IPS-18c (cell line): ENCODE results near the gene SMYD3.

Experiments used
- H3K4me3 ChIP-seq: 2 replicates; pipeline ENCODE4 v1.7.0; 2013; ENCODE audit warnings: low read depth, mild to moderate bottlenecking, low read length, moderate library complexity; ENCODE audit not compliant: insufficient read depth
- H3K9me3 ChIP-seq: one replicate; pipeline ENCODE4 v1.6.1; 2013; ENCODE audit warnings: mild to moderate bottlenecking, low read length, moderate library complexity; ENCODE audit not compliant: control insufficient read depth, insufficient read depth

The SMYD3 gene

DNA sequence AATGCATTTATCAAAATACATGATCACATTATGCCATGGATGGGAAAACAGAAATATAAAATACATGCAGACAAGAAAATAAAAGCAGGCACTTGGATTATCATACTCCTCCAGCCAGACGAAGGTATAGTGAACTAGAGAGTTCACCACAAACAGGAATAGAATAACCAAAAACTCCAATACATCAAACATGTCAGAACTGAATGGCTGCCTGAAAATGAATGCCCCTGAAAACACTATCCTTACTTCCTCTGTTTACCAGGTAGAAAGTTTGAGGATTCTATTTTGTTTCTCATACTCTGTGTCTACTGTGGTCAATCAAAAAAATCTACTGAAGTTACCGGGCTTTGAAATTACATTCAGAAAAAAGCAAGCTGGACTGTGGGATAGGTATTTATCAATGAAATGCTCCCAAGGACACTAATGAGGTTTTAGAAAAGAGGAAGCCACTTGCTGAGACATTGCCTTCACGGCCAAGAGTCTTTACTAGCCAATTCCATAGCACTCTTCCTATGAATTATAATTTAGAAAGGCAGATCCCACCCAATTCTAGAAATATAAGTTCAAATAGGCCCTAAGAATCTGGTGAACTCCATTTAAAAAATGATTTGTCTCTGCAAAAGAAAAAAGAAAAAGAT lies 197.7 kb downstream of the SMYD3 start:
- H3K4me3 ChIP-seq = no peak overlapping the region
- H3K9me3 ChIP-seq = no peaks in the 10 kb centered on the region

DNA sequence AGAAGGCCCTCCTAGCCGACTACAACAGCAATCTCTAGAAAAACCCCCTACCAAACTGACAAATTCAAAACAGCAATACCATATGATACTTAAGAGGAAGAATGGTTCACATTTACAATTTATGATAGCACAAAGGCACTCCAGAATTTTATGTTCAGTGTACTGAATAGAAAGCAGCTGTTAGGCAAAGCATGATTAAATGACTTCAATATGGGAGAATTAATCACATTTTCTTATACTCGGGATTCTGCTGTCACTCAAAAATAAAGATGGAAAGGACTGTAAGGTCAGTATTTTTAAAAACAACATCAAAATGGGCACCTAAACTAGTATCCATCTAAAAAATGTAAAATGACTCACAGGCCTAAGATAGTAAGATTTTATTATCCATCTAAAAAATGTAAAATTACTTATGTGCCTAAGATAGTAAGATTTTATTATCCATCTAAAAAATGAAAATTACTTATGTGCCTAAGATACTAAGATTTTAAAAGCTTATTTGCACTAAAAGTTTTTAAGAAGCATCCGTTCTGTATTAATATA lies 198.5 kb downstream of the SMYD3 start:
- Histone ChIP-seq H3K4me3 (no peak overlapping the region), H3K9me3 (no peaks in the 10 kb centered on the region)

GRCh38 chr1:246306415-246307037 lies 200.6 kb downstream of the SMYD3 start:
- Histone ChIP-seq H3K4me3 (no peak overlapping the region), H3K9me3 (no peaks in the 10 kb centered on the region)

DNA sequence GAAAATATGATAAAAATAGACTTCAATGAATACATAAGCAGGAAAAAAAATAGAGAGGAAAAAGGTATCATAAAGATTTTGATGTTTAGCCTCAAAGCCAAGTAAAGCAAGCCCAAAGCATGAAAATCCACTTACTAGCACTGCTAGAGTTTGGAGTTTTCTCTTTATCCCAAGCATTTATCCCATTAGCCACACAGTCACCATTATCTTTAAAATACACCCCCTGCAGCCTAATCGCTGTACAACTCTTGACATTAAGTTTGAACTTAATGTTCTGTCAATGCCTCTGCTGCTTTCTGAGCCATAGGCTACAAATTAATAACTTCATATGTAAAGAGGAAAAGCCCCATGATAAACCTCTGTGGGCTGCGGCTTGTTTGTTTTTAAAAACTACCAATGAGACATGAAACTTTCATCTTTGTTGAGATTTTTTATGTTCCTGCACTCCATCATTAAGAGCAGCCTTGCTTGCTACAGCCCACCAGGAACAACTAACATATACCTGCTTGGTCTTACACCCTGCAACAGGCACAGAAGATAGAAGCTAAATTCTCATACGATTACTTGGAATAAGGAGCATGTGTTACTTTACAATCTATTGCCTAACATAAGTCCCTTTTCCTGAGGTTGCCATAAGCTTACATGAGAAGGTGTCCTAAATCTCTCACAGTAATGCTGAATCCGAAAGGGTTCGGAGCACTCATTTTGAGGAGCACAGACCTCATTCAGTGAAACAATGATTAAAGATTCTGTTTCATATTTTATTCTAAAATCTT lies 202.4 kb downstream of the SMYD3 start:
- Histone ChIP-seq H3K9me3 (no peaks in the 10 kb centered on the region), H3K4me3 (no peak overlapping the region)

GRCh38 chr1:246302711-246303317 lies 204.3 kb downstream of the SMYD3 start:
- H3K4me3 ChIP-seq = no peak overlapping the region
- no peaks in the 10 kb centered on the region for H3K9me3 ChIP-seq

GRCh38 chr1:246302251-246302625 lies 204.8 kb downstream of the SMYD3 start:
- no peaks in the 10 kb centered on the region for H3K9me3 ChIP-seq
- no peak overlapping the region for H3K4me3 ChIP-seq

DNA sequence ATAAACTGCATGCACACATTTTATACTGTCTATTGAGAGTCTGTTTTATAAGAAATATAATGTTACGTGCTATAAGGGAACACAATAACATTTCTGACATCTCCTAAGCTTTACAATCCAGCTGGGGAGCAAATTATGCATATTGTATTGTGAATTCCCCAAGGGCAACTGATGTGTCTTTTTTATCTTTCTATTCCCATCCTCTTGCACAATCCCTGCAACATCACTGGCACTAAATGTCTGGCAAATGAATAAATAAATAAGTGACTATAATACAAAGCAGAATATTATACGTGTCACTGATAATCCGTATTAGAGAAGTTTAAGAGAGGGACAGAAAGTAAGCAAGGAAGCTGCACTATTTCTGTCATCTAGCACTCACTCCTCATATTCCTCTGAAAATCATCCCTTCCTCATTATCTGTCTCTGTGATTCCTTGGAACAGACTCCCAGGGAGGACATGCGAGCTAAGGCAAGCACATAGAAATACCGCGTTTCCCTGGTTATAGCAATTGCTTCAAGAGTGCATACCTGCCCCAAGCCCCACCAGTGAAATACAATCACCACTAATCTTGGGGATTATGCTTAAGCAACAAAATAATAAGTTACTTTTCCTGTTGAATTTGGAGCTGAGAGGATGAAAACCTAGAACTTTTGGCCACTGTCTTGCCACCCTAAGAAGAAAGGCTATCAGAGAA lies 205.4 kb downstream of the SMYD3 start:
- H3K9me3 ChIP-seq = no peaks in the 10 kb centered on the region
- no peak overlapping the region for H3K4me3 ChIP-seq

- no peak overlapping the region for H3K4me3 ChIP-seq
- no peaks in the 10 kb centered on the region for H3K9me3 ChIP-seq
Measured at GRCh38 chr1:246300626-246301549, 206.2 kb downstream of the SMYD3 start.

DNA sequence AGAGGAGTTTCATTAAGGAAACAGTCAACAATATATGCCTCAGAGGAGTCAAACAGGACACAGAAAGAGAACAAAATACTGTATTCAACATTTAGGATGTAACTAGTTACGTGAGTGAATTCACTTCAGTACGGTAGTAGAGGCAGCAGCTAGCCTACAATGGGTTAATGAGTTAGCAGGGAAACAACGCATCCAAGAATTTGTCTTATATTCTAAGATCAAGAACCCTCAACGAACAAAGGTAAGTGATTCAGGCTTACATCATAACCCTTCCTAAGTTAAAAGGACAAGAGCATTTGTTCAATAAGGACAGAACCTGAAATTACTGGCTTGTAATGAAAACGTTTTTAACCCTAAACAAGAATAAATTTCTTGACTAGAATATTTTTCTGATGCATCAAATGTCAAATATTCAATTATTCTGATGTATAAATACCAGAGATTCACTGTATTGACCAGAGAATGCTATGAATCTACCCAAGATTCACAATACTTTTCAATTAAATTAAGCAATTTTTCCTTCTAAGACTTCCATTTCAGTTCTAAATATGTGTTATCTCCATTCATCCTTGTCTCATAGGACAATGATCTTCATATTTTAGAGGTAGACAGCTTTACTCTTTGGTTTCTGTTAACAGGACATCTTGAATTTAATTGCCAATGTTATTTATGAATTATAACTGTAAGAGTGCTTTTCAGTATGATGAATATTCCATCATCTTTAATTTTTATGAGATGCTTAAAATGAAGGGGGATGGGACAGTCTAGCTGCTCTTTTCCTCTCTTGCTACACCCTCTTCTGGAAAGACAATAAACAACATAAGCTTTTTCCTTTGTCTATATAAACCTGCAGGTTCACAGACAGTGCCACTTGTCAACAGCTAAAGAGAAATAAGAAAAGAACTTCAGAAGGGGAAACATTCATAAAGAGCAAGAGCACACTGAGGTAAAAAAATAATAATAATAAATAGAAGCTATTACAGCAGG lies 209.5 kb downstream of the SMYD3 start:
- no peaks in the 10 kb centered on the region for H3K9me3 ChIP-seq
- no peak overlapping the region for H3K4me3 ChIP-seq

- Histone ChIP-seq H3K9me3 (no peaks in the 10 kb centered on the region), H3K4me3 (no peak overlapping the region)
Measured at GRCh38 chr1:246295968-246296367, 211.1 kb downstream of the SMYD3 start.

DNA sequence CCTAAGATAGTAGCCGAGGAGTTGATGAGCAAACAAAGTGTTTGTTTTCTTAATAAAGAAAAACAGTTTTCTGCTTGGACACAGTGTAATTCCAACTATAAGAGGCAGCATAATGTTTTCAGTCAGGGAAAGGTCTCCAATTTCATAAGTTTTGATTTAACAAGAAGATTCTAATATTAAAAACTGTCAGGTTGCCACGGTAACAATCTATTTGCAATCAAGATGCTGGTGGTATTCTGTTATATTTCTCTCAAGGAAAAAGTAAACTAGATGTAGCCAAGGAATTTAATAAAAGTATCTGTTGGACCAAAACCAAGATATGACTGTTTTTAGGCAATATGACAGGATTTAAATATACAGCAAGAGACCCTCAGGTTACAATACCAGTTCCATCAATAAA lies 211.7 kb downstream of the SMYD3 start:
- no peak overlapping the region for H3K4me3 ChIP-seq
- H3K9me3 ChIP-seq = no peaks in the 10 kb centered on the region

- Histone ChIP-seq H3K9me3 (no peaks in the 10 kb centered on the region), H3K4me3 (no peak overlapping the region)
Measured at GRCh38 chr1:246294263-246294662, 212.8 kb downstream of the SMYD3 start.

DNA sequence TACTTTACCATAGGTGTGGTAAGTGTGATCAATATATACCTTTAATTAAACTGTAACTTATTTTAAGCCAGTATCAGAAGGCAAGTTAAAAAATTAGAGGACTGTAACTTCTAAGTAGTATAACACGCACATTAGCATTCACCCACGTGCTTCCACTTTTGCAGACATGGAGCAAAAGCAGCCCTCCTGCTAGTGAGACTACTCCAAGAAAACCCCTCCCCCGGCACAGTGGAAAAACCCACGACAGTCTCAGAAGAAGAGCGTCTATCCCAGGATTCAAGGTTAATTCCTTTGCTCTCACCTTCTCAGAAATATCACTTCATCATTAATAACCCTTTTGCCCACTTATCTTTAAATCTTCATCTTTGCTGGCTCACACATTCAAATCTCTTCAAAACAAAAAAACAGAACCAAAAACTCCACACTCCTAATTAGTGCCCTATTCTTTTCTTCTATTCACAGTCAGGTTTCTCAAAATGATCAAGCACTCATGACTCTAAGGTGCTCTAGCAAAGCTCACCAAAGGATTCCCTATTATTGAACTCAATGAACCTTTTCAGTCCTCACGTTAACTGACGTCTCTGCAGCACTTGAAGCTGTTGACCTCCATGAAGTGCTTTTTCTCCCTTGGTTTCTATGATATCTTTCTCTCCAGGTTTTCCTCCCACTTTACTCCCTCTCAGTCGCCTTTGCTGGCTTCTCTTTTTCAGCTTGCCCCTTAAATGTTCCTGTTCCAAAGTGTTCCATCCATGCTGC lies 213.5 kb downstream of the SMYD3 start:
- Histone ChIP-seq H3K4me3 (no peak overlapping the region), H3K9me3 (no peaks in the 10 kb centered on the region)

DNA sequence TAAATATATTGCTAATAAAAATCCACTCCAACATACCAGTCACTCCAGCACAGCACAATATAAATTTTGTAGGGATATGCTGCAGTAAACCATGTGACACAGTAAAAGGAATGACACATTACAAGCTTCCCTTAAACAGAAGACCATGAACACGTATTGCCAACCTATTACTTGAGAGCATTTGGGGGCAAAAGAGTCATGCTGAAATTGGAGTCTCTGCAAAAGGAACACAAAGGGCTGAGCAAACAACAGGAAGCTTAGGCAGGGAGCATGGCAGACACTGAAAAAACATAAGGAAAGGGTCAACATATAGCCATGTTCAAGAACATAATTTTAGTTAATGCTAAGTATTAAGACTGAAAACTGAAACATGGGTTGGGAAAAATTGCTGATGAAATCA lies 214.5 kb downstream of the SMYD3 start:
- H3K9me3 ChIP-seq = no peaks in the 10 kb centered on the region
- H3K4me3 ChIP-seq = no peak overlapping the region

DNA sequence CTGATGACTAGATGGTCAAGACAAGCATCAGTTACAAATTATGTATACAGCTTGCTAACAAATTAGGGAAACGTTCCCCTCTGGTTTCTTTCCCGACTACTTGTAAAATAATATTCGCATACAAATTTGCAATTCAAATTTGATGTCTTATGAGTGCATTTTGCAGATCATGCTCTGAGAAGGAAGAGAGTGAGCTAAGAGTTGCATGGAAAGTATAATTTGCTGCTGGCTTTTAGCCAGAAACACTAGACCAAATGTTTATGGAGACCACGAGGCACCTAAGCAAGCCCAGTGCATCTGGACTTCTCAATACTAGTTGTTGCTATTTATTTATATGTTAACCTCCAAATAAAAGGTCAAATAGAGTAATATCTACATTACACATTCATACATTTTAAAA lies 216.0 kb downstream of the SMYD3 start:
- Histone ChIP-seq H3K9me3 (no peaks in the 10 kb centered on the region), H3K4me3 (no peak overlapping the region)
